DMS53 treated with DMSO at 0.1 percent for 48 hours (cell line): ENCODE data around the gene PCDHB13.
"Not testable (repeated sequence)": the region's sequence is repeated elsewhere in the genome, so short reads cannot be mapped to it uniquely, and the experiment has no call there.

Source experiments
- DNase-seq: peaks from one replicate; lab custom pipeline; 2025; ENCODE audit not compliant: unreplicated experiment; lab: John Stamatoyannopoulos, UW

PCDHB13 gene

GRCh38 chr5:141213656-141214339 is at the start of gene PCDHB13:
PCDHB13 (plus strand) TSS chr5:141213919; CDS start chr5:141214124, 205 bp downstream.
- peak; percentile 43 for DNase-seq

- DNase-seq, result peak; percentile 30
Observed at GRCh38 chr5:141172381-141173204, 41.1 kb upstream of the PCDHB13 start, which contains the start of gene PCDHB7. PCDHB7 (plus strand) TSS chr5:141172644; CDS start chr5:141172836, 192 bp downstream.

- not testable (repeated sequence) for DNase-seq
Observed at GRCh38 chr5:141174291-141175104, 39.2 kb upstream of the PCDHB13 start.

- DNase-seq, result no peak
Observed at GRCh38 chr5:141175933-141176332, 37.8 kb upstream of the PCDHB13 start.

- DNase-seq, result not testable (repeated sequence)
Observed at GRCh38 chr5:141177577-141178191, 36.0 kb upstream of the PCDHB13 start, which contains the start of gene PCDHB8. PCDHB8 (plus strand) TSS chr5:141177790; CDS start chr5:141178035, 245 bp downstream.

- not testable (repeated sequence) for DNase-seq
Observed at GRCh38 chr5:141179371-141179770, 34.3 kb upstream of the PCDHB13 start.

- not testable (repeated sequence) for DNase-seq
Observed at GRCh38 chr5:141179876-141180275, 33.8 kb upstream of the PCDHB13 start.

- DNase-seq, result no peak
Observed at GRCh38 chr5:141180313-141180712, 33.4 kb upstream of the PCDHB13 start.

- DNase-seq, result peak; percentile 27
Observed at GRCh38 chr5:141182248-141182647, 31.5 kb upstream of the PCDHB13 start, which contains the start of gene PCDHB16. PCDHB16 (plus strand) TSS chr5:141182387; CDS start chr5:141182560, 173 bp downstream.

- DNase-seq, result not testable (repeated sequence)
Observed at GRCh38 chr5:141184117-141184855, 29.4 kb upstream of the PCDHB13 start.

- no peak for DNase-seq
Observed at GRCh38 chr5:141186897-141187512, 26.7 kb upstream of the PCDHB13 start, which contains the start of gene PCDHB9. PCDHB9 (plus strand) TSS chr5:141187161; CDS start chr5:141187319, 158 bp downstream.

GRCh38 chr5:141188682-141189081 is 25.0 kb upstream of the PCDHB13 start:
- not testable (repeated sequence) for DNase-seq

- DNase-seq, result not testable (repeated sequence)
Observed at GRCh38 chr5:141189131-141189530, 24.6 kb upstream of the PCDHB13 start.

GRCh38 chr5:141192110-141192725 is 21.5 kb upstream of the PCDHB13 start, which contains the start of gene PCDHB10:
PCDHB10 (plus strand) TSS chr5:141192353; CDS start chr5:141192553, 200 bp downstream.
- peak; percentile 16 for DNase-seq

GRCh38 chr5:141194332-141194731 is 19.4 kb upstream of the PCDHB13 start:
- not testable (repeated sequence) for DNase-seq

GRCh38 chr5:141196363-141196762 is 17.4 kb upstream of the PCDHB13 start:
- DNase-seq, result no peak

GRCh38 chr5:141199359-141200235 is 14.1 kb upstream of the PCDHB13 start, which contains the start of gene PCDHB11:
PCDHB11 (plus strand) TSS chr5:141199627; CDS start chr5:141199775, 148 bp downstream.
- DNase-seq, result peak; percentile 9
